Limb (tissue), 2 donors: Measurements from ENCODE around the gene IRF5.
"Not testable (repeated sequence)": the region's sequence is repeated elsewhere in the genome, so short reads cannot be mapped to it uniquely, and the experiment has no call there.

Source experiments
- DNase-seq, 2 donors: peaks; one replicate each; pipeline ENCODE4 v3.0.0-alpha.2; 2016; ENCODE audit errors: extremely low spot score in 2 of 2

IRF5 gene

GRCh38 chr7:128959296-128959695 is 21.6 kb downstream of the IRF5 start:
- no peak for DNase-seq

GRCh38 chr7:128961030-128961659 is 23.4 kb downstream of the IRF5 start:
- DNase-seq = no peak

DNA sequence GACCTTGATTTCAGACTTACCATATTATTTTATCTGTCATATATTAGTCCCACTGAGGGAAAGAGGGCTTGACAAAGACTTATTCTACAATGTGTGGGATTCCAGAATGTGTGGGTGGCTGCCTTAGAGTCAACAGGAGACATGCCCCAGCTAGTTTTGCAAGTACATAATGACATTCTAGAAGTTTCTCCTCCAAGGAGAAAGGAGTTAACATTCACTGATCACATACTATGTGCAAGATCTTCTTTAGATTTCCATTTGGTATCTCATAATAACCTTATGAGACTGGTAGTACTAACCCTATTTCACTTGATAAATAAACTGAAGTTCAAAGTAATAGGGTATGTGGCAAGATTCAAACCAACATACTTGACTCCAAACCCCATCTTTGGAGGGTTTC is 25.2 kb downstream of the IRF5 start:
- DNase-seq = no peak

DNA sequence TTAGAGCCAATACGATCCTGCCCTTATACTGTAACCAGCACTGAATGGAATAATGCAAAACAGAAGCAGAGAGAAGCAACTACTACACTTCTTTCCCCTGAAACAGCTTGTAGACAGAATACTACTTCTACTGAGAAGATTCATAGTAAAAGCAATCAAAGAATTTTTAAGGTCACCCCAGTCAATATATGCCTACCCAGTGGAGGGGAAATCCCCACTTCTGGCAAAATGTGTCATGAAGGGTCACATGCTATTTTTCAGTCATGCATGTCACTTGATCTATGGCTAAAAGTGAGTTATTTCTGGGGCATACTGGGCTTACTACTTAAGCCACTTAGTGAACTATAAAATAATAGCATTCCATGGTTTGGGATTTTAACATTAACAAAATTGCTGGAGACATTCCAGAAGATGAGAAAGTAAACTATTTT is 25.6 kb downstream of the IRF5 start:
- no peak for DNase-seq

GRCh38 chr7:128968624-128969023 is 30.9 kb downstream of the IRF5 start:
- DNase-seq = no peak

GRCh38 chr7:128974241-128974934 is 36.7 kb downstream of the IRF5 start:
- DNase-seq = no peak

DNA sequence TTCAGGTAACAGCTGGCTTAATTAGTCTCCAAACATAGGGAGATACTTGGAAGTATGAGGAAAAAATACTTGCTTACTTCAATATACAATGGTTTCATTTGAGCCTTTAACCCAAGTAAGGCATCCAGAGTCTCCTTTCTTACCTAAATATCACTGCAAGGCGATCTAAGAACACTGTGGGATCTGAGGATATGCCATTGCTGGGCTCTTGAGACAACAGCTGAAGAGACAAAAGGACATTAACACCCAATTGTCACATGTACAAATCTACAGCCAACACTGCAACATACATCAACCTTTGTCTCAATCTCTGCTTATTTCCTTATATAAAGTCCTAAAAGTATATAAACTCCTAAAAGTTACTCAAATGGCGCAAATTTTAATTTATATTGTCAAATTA is 44.4 kb downstream of the IRF5 start:
- DNase-seq = no peak

DNA sequence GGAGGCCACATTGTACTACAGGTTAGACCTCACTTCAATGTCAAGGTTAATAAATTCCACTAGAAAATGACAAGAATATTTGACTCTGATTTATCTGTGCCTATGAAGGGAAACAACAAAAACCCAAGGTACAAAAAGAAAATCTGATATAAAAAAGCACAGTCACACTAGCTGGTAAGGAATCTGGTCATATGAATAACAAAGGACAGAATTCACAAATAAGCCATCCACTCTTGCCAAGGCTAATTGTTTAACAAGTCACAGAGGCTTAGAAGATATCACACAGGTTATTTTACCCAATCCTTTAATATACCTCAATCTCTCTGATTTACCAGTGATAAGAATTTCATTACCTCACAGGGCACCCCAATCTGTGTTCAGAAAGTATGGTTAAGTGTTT is 47.9 kb downstream of the IRF5 start:
- no peak for DNase-seq

- DNase-seq = no peak
Measured at GRCh38 chr7:128986609-128987008, 48.9 kb downstream of the IRF5 start.

DNA sequence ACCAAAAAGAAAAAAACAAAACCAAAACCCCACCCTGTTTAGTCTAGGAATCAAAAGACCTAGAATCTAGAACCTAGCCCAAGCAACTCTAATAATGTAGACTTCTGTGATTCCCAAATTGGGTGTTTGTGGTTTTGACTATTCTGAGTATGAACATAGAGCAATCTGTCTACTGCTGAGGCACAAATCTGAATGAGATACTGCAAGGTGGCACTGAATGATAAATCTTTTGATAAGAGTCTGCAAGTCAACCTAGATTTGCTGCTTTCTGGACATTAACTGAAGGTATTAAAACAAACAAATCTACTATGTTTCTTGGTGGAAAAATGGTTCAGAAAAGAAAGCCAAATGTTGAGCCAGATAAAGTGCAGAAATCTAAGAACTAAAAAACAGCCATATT is 50.6 kb downstream of the IRF5 start:
- DNase-seq = no peak

DNA sequence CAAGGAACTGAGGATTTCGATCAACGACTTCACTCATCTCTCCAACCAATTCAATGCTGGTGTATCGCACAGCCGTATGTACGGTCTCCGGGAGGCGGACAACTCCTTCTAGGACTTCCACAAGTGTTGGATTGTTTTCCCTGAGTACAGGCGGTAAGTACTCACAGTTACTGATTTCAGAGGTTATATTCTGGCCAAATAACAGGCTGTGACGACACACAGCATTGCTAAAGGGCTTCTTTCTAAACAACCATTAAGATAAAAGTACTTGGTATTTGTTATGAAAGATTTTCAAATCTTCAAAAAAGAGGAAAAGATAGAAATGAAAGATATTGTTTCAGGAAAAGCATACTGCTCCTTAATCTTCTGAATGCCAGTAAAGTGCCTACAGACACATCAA is 52.2 kb downstream of the IRF5 start:
- no peak for DNase-seq

GRCh38 chr7:128993419-128993818 is 55.7 kb downstream of the IRF5 start:
- no peak for DNase-seq

DNA sequence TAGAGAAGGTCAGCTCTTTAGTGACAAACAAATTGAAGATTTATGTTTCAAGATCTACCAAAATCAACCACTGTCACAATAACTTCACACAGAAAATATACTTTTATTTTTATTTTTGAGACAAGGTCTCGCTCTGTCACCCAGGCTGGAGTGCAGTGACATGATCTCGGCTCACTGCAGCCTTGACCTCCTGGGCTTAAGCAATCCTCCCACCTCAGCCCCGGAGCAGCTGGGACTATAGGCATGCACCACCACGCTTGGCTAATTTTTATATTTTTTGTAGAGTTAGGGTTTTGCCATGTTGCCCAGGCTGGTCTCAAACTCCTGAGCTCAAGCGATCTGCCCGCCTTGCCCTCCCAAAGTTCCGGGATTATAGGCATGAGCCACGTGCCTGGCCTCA is 56.8 kb downstream of the IRF5 start:
- DNase-seq = not testable (repeated sequence)

- DNase-seq = no peak
Measured at GRCh38 chr7:128997181-128997580, 59.5 kb downstream of the IRF5 start.
